ENCODE data around the gene GPC5.

- TF ChIP-seq CTCF (IDR thresholded peaks at IDR 0.05) (no peak), EP300 (IDR thresholded peaks at IDR 0.05) (no peak)
Measured at GRCh38 chr13:91482427-91482826, 84.0 kb downstream of the GPC5 start.

Measured in ovary (tissue), 3 donors.